ENCODE results near the gene IL1RAPL2.

GRCh38 chrX:105050921-105051320 lies 484.9 kb downstream of the IL1RAPL2 start:
- TF ChIP-seq CTCF (IDR thresholded peaks at IDR 0.05): no peak
- TF ChIP-seq HMGXB4 (CRISPR knock-in tag; IDR thresholded peaks at IDR 0.05; ENCODE audit: borderline replicate concordance): no peak
- no peak for TF ChIP-seq PHF8 (IDR thresholded peaks at IDR 0.05; ENCODE audit: borderline replicate concordance, low read depth)
- TF ChIP-seq CBX2 (IDR thresholded peaks at IDR 0.05; ENCODE audit: borderline replicate concordance, low read depth): no peak
- TF ChIP-seq KDM1A (IDR thresholded peaks at IDR 0.05; ENCODE audit: low read depth): no peak
- no peak for TF ChIP-seq NPAS2 (CRISPR knock-in tag; IDR thresholded peaks at IDR 0.05; ENCODE audit: borderline replicate concordance)
- no peak for TF ChIP-seq EP300 (IDR thresholded peaks at IDR 0.05)
- no peak for TF ChIP-seq POLR2A (IDR thresholded peaks at IDR 0.05; ENCODE audit: low read length)
